Natural killer cell treated with Interleukin-12 subunit alpha and Interleukin-12 subunit beta and Interleukin-15 and Interleukin-18, amount 100 ng/mL, for 72 hours (primary cell): ENCODE measurements around the gene PAX4. TPM values are rescaled to one million over a fixed set of nuclear protein-coding genes. Genes with fewer than 3 reads are reported as not detected.

ENCODE experiments used
- total RNA-seq, 2 donors: library from RNA; stranded (reverse); gene quantifications; one replicate each; pipeline ENCODE4 v1.2.3, GENCODE V29; 2022

Gene PAX4
- total RNA-seq, 2 donors from 2014 or later = not detected

Other genes with a start within 250 kb of the PAX4 start
- gene ZNF800, start 225.4 kb downstream of the PAX4 start, total RNA-seq = 10 to 100 TPM; 52.8 to 56.3 TPM
- 10 to 100 TPM; 21.8 TPM for gene GCC1, start 32.5 kb downstream of the PAX4 start, total RNA-seq
- 100 to 1,000 TPM in 1 of 2 donors, 10 to 100 TPM in 1; 69.0 to 106 TPM for gene ARF5, start 29.7 kb downstream of the PAX4 start, total RNA-seq
- 1 to 10 TPM in 1 of 2 donors, under 1 TPM in 1; 0.39 to 1.4 TPM for gene FSCN3, start 24.4 kb downstream of the PAX4 start, total RNA-seq
- gene SND1, start 34.1 kb upstream of the PAX4 start, total RNA-seq = 100 to 1,000 TPM; 311 to 347 TPM